ENCODE results near the gene CSAD.

DNA sequence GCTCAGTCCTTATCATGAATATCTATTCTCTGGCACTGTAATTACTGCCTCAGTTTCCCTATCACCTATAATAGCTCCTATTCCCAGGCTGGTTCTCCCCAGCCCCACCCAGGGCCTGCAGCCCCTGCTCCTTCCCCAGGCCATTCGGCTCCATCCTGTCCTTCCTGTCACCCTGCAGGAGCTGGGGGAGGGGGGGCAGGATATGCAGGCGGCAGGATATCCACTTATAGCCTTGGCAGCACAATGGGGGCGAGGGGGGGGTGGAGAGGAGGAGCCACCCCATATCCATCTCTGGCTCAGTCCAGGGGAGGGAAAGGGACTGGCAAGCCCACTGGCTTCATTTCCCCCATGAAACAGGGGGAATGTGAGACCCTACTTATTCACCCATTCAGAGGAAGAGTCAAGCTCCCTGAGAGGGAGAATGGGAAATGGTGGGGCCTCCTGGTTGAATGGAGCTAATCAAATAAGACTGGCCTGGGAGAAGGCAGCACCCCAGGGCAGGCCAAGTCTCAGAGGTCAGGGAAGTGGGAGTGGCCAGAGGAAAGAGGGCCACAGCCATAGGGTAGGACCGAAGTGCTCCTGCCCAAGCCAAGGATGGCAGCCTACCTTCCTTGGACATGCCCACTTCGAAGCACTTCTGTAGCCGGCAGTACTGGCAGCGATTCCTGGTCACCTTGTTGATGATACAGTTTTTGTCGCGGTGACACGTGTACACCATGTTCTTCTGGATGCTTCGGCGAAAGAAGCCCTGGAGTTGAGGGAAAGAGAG lies 34.1 kb upstream of the CSAD start:
- no peak for TF ChIP-seq POLR2A (IDR thresholded peaks at IDR 0.05)
- TF ChIP-seq, protein P1, sequence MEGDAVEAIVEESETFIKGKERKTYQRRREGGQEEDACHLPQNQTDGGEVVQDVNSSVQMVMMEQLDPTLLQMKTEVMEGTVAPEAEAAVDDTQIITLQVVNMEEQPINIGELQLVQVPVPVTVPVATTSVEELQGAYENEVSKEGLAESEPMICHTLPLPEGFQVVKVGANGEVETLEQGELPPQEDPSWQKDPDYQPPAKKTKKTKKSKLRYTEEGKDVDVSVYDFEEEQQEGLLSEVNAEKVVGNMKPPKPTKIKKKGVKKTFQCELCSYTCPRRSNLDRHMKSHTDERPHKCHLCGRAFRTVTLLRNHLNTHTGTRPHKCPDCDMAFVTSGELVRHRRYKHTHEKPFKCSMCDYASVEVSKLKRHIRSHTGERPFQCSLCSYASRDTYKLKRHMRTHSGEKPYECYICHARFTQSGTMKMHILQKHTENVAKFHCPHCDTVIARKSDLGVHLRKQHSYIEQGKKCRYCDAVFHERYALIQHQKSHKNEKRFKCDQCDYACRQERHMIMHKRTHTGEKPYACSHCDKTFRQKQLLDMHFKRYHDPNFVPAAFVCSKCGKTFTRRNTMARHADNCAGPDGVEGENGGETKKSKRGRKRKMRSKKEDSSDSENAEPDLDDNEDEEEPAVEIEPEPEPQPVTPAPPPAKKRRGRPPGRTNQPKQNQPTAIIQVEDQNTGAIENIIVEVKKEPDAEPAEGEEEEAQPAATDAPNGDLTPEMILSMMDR (IDR thresholded peaks at IDR 0.05): no peak
